T47D (cell line): ENCODE measurements around the gene SCARB1.

ENCODE experiments used
- DNase-seq, 2 experiments: peaks; one replicate each; pipeline versions ENCODE4 v3.0.0 to v3.0.0-alpha.2; 2011 to 2012; ENCODE audit warnings: low read depth in 1 of 2, low spot score in 1 of 2
- JUND ChIP-seq: IDR thresholded peaks from 2 replicates; pipeline ENCODE4 v1.6.1; 2012; ENCODE audit warnings: low read depth
- in situ Hi-C: cut with HindIII; loops from 2 replicates; pipeline ENCODE4 v1.10.0; 2016; ENCODE audit warnings: low sequenced_read_pairs, low pct_unique_long_range_greater_than_20kb

SCARB1 gene

DNA sequence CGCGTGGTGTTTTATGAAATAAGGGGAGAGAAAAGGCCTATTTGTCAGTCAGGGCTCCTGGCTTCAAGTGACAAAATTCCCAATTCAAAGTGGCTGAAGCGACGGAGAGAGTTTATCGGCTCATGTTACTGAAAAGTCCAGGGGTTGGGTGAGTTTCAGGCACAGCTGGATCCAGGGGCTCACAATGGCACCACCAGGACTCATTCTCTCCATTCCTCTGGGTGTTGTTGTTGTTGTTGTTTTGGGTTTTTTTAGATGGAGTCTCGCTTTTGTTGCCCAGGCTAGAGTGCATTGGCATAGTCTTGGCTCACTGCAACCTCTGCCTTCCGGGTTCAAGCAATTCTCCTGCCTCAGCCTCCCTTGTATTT lies 119.4 kb downstream of the SCARB1 start:
- TF ChIP-seq JUND: no peak
- no peak for DNase-seq
- in situ Hi-C loops: no loop called here

- TF ChIP-seq JUND: no peak
- in situ Hi-C loops: no loop called here
- DNase-seq: no peak
These were observed 120.0 kb downstream of the SCARB1 start for GRCh38 chr12:124743479-124744272.

DNA sequence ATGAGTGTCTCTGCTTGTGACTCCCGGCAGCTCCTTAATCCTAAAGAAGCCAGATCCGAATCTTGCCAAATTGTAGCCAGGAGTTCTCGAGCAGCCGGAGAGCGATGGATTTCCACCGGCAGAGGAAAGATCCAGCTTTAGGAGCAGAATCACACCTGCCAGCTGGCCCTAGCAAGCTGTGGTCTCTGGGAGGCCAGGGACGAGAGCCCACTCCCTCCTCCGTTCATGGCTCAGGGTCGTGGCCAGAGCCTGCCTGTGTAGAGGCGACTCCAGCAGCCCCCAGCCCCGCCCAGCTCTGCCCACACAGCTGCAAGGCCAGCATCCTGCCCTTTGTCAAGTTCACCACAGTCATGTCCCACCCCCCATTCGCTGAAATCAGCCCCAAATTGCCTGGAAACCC lies 121.0 kb downstream of the SCARB1 start:
- no peak for TF ChIP-seq JUND
- in situ Hi-C loops: no loop called here
- no peak for DNase-seq

GRCh38 chr12:124742111-124742510 lies 121.6 kb downstream of the SCARB1 start:
- TF ChIP-seq JUND: no peak
- peak in 1 of 2 experiments; percentile 52 for DNase-seq
- in situ Hi-C loops: no loop called here

DNA sequence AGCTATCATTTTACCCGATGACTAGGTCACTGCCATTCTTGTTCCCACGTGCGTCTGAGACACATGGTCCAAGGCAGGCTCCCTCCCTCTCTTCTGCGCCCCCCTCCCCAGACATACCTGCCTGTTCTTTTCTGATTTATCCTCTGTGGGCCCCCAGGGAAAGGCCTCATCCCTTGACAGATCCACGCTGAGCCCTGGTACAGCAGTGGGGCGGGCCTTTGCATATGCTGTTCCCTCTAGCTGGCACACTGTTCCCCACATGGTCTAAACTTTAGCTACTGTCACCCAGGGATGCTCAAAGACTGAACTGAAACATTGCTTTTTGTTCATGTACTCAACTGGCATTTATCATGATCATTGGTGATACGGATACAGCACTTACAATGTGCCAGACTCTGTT lies 122.5 kb downstream of the SCARB1 start:
- no peak for DNase-seq
- in situ Hi-C loops: no loop called here
- no peak for TF ChIP-seq JUND

DNA sequence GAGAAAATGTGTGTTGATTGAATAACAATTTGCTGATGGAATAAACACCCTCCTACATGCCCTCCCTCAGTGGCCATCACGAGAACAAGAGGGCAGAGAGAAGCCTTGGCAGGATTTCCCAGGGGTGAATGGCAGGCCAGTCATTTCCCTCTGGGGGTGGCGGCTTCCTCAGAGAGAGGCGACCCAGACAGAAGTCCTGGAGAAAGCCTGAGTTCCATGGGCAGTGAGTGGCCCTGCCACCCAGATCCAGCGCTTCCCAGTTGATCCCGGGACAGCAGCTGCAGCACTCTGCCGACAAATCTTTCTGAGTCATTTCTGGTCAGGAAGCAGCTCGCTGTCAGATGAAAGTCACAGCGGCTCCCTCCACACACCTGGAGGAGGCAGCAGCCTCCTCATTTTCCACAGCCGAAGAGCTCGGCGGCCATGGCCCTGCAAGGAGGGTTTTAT lies 123.0 kb downstream of the SCARB1 start:
- in situ Hi-C loops: no loop called here
- TF ChIP-seq JUND: no peak
- peak in 1 of 2 experiments; percentile 65 for DNase-seq

GRCh38 chr12:124739953-124740561 lies 123.6 kb downstream of the SCARB1 start:
- in situ Hi-C loops: no loop called here
- no peak for DNase-seq
- TF ChIP-seq JUND: no peak

- TF ChIP-seq JUND: no peak
- DNase-seq: no peak
These were observed 124.8 kb downstream of the SCARB1 start for GRCh38 chr12:124738636-124739467.

GRCh38 chr12:124737772-124738635 lies 125.7 kb downstream of the SCARB1 start:
- TF ChIP-seq JUND: no peak
- DNase-seq: no peak
- in situ Hi-C loops: no loop called here

More at GRCh38 chr12:124738636-124739467, 124.8 kb downstream of the SCARB1 start:
- in situ Hi-C loops: no loop called here

DNA sequence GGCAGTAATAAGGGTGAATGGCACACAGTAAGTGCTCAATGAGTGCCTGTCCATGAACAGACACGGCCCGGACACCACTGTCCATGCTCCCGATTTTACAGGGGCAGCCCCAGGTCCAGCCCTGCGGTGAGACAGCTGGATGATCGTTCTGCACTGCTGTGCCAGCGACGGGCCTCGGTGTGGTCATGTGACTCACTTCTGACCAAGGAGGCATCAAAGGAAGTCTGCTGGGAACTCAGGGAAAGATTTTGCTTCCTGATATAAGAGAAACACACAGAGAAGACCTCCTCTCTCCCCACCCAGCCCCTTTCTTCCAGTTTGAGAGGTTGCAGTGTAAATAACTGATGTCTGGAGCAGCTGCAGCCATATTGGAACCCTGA lies 126.6 kb downstream of the SCARB1 start:
- TF ChIP-seq JUND: no peak
- in situ Hi-C loops: no loop called here
- DNase-seq: no peak

GRCh38 chr12:124736115-124737039 lies 127.3 kb downstream of the SCARB1 start:
- in situ Hi-C loops: no loop called here
- TF ChIP-seq JUND: no peak
- DNase-seq: no peak
